Aorta (tissue), 5 donors: ENCODE results near the gene GSK3B. TPM values are rescaled to one million over a fixed set of nuclear protein-coding genes. Genes with fewer than 3 reads are reported as not detected.

Experiments
- ATAC-seq: fragments of 200-7000 bp; cut with Tn5 transposase; one replicate; pipeline ENCODE4 v1.9.1; 2022; ENCODE audit warnings: moderate library complexity; ENCODE audit not compliant: low FRiP score
- DNase-seq, 2 donors: peaks; one replicate each; pipeline ENCODE4 v3.0.0-alpha.2; 2020
- H3K27ac ChIP-seq, 2 donors: one replicate each; pipeline ENCODE4 v1.5.1; 2013; ENCODE audit warnings: low read length in 2 of 2, mild to moderate bottlenecking in 2 of 2, moderate library complexity in 2 of 2, control low read depth in 1 of 2, inconsistent platforms in 1 of 2, low read depth in 1 of 2
- H3K27me3 ChIP-seq, 2 donors: one replicate each; pipeline ENCODE4 v1.6.1; 2013; ENCODE audit warnings: control low read depth in 1 of 2, low read length in 1 of 2, mild to moderate bottlenecking in 1 of 2, moderate library complexity in 1 of 2; ENCODE audit not compliant: insufficient read depth in 2 of 2, control insufficient read depth in 1 of 2
- H3K36me3 ChIP-seq, 2 donors: one replicate each; pipeline ENCODE4 v1.6.1; 2013; ENCODE audit warnings: control low read depth in 1 of 2, low read length in 1 of 2, mild to moderate bottlenecking in 1 of 2; ENCODE audit not compliant: insufficient read depth in 2 of 2, control insufficient read depth in 1 of 2
- H3K4me1 ChIP-seq, 2 donors: one replicate each; pipeline ENCODE4 v1.6.1; 2013; ENCODE audit warnings: low read length in 2 of 2, control low read depth in 1 of 2, mild to moderate bottlenecking in 1 of 2, moderate library complexity in 1 of 2; ENCODE audit not compliant: insufficient read depth in 2 of 2, control insufficient read depth in 1 of 2
- H3K4me3 ChIP-seq, 2 donors: one replicate each; pipeline ENCODE4 v1.5.1; 2013; ENCODE audit warnings: low read length in 2 of 2, control low read depth in 1 of 2, mild to moderate bottlenecking in 1 of 2
- H3K9me3 ChIP-seq: one replicate; pipeline ENCODE4 v1.6.1; 2013; ENCODE audit warnings: mild to moderate bottlenecking, low read length; ENCODE audit not compliant: control insufficient read depth
- WGBS, 2 donors: extraction: QIAGEN DNeasy Blood & Tissue Kit; methylation state at CpG; one replicate each; pipeline ENCODE4 v1.1.7; 2013; 5-methylcytosine and 5-hydroxymethylcytosine counted together
- intact Hi-C, 2 donors: fragments of 100-400 bp; cut with DNase I; formaldehyde crosslinking; loops; one replicate each; pipeline versions ENCODE4 v1.14.2 to v1.15.0; 2022
- polyA plus RNA-seq, 2 donors: library from polyadenylated mRNA; stranded (reverse); fragments of 200-250 nt; gene quantifications; one replicate each; pipeline ENCODE4 v1.2.3, GENCODE V29; 2013
- total RNA-seq, 2 donors: library from RNA; stranded (reverse); fragmentation: NEBNext Ultra II Directional; extraction: Animal tissue kit (Norgen Biotek cat#: 25700); gene quantifications; one replicate each; pipeline ENCODE4 v1.2.1, GENCODE V29; 2021
- donor health status: healthy with polysubstance abuse.
- donor health status: Bipolar disorder and iron deficiency.
- donor health status: DM: no; HTN: no; CAD: no.
- donor health status: DM: no; HTN: no; CAD: no.
- donor health status: DM: yes; HTN: yes; CAD: no.

GSK3B gene
- total and polyA plus RNA-seq, 4 donors, result 4.5 to 37.8 (median 19.9) TPM

GRCh38 chr3:120129051-120129450 lies 34.8 kb upstream of the GSK3B start:
- 89 to 96% methylated on average over 1 of the region's 1 CpG for WGBS, 2 donors
- DNase-seq, result no peak
- H3K9me3 ChIP-seq, result no peaks in the 10 kb centered on the region
- ATAC-seq, result no peak
- H3K27ac ChIP-seq, result no peak overlapping the region
- H3K4me1 ChIP-seq, result no peaks in the 10 kb centered on the region
- no peak overlapping the region for H3K4me3 ChIP-seq
- intact Hi-C loops, result no loop called here
- H3K27me3 ChIP-seq, result no peaks in the 10 kb centered on the region
- H3K36me3 ChIP-seq, result no peaks in the 10 kb centered on the region

- no peaks in the 10 kb centered on the region for H3K36me3 ChIP-seq
- intact Hi-C loops, result no loop called here
- H3K27me3 ChIP-seq, result no peaks in the 10 kb centered on the region
- no peak for DNase-seq
- H3K4me3 ChIP-seq, result no peak overlapping the region
- ATAC-seq, result no peak
- no peaks in the 10 kb centered on the region for H3K9me3 ChIP-seq
- H3K27ac ChIP-seq, result no peak overlapping the region
- H3K4me1 ChIP-seq, result no peaks in the 10 kb centered on the region
Measured at GRCh38 chr3:120125992-120126391, 31.7 kb upstream of the GSK3B start.

- no peak for DNase-seq
- H3K36me3 ChIP-seq, result no peaks in the 10 kb centered on the region
- H3K9me3 ChIP-seq, result peaks cover 1% of the 10 kb centered on the region
- H3K4me3 ChIP-seq, result no peak overlapping the region
- H3K4me1 ChIP-seq, result no peaks in the 10 kb centered on the region
- H3K27me3 ChIP-seq, result no peaks in the 10 kb centered on the region
- no peak overlapping the region for H3K27ac ChIP-seq
- intact Hi-C loops, result no loop called here
- no peak for ATAC-seq
- 75 to 78% methylated on average over 7 of the region's 7 CpGs for WGBS, 2 donors
Measured at GRCh38 chr3:120119846-120120510, 25.7 kb upstream of the GSK3B start.

- 46 to 54% methylated on average over 2 of the region's 2 CpGs for WGBS, 2 donors
Measured at GRCh38 chr3:120114981-120115380, 20.7 kb upstream of the GSK3B start.

GRCh38 chr3:120114376-120114775 lies 20.1 kb upstream of the GSK3B start:
- H3K4me1 ChIP-seq, result no peaks in the 10 kb centered on the region
- no peak for DNase-seq
- intact Hi-C loops, result no loop called here
- no peak for ATAC-seq
- H3K9me3 ChIP-seq, result peaks cover 1% of the 10 kb centered on the region
- WGBS, 2 donors, result 89 to 97% methylated on average over 2 of the region's 2 CpGs
- H3K36me3 ChIP-seq, result no peaks in the 10 kb centered on the region
- no peaks in the 10 kb centered on the region for H3K27me3 ChIP-seq
- no peak overlapping the region for H3K4me3 ChIP-seq
- no peak overlapping the region for H3K27ac ChIP-seq

More at GRCh38 chr3:120114981-120115380, 20.7 kb upstream of the GSK3B start:
- no peak overlapping the region for H3K27ac ChIP-seq
- H3K27me3 ChIP-seq, result no peaks in the 10 kb centered on the region
- no peaks in the 10 kb centered on the region for H3K36me3 ChIP-seq
- DNase-seq (no peak), ATAC-seq (no peak)
- H3K4me3 ChIP-seq, result no peak overlapping the region
- H3K9me3 ChIP-seq, result peaks cover 1% of the 10 kb centered on the region
- intact Hi-C loops, result no loop called here
- no peaks in the 10 kb centered on the region for H3K4me1 ChIP-seq

GRCh38 chr3:120113128-120114116 lies 19.2 kb upstream of the GSK3B start:
- H3K4me3 ChIP-seq, result no peak overlapping the region
- DNase-seq, result no peak
- WGBS, 2 donors, result 77 to 80% methylated on average over 7 to 8 of the region's 8 CpGs
- H3K4me1 ChIP-seq, result no peaks in the 10 kb centered on the region
- no peaks in the 10 kb centered on the region for H3K36me3 ChIP-seq
- no peaks in the 10 kb centered on the region for H3K27me3 ChIP-seq
- ATAC-seq, result no peak
- intact Hi-C loops, result no loop called here
- H3K27ac ChIP-seq, result no peak overlapping the region
- H3K9me3 ChIP-seq, result peaks cover 2% of the 10 kb centered on the region

- intact Hi-C loops, result no loop called here
Measured at GRCh38 chr3:120111898-120112297, 17.7 kb upstream of the GSK3B start.

GRCh38 chr3:120103276-120103675 lies 9.0 kb upstream of the GSK3B start:
- WGBS, 2 donors, result 89 to 94% methylated on average over 7 of the region's 7 CpGs
- Histone ChIP-seq H3K27me3 (no peaks in the 10 kb centered on the region), H3K4me3 (no peak overlapping the region), H3K4me1 (no peaks in the 10 kb centered on the region), H3K9me3 (no peaks in the 10 kb centered on the region), H3K36me3 (no peaks in the 10 kb centered on the region), H3K27ac (no peak overlapping the region)
- intact Hi-C loops, result no loop called here
- ATAC-seq (no peak), DNase-seq (no peak)

More at GRCh38 chr3:120111898-120112297, 17.7 kb upstream of the GSK3B start:
- ATAC-seq (no peak), DNase-seq (no peak)
- Histone ChIP-seq H3K36me3 (no peaks in the 10 kb centered on the region), H3K4me1 (no peaks in the 10 kb centered on the region), H3K27ac (no peak overlapping the region), H3K27me3 (no peaks in the 10 kb centered on the region), H3K4me3 (no peak overlapping the region), H3K9me3 (peaks cover 2% of the 10 kb centered on the region)
- 98 to 100% methylated on average over 1 of the region's 1 CpG for WGBS, 2 donors
